HepG2 (cell line): ENCODE data around the gene FKBP1A. TPM values are rescaled to one million over a fixed set of nuclear protein-coding genes. Genes with fewer than 3 reads are reported as not detected.

Experiments
- AHR ChIP-seq: IDR thresholded peaks from 2 replicates; pipeline ENCODE4 v1.6.1; 2018; ENCODE audit warnings: missing genetic modification reagents, missing compliant biosample characterization
- CAMTA2 ChIP-seq: sonication (generic); formaldehyde crosslinking; IDR thresholded peaks from 2 replicates; pipeline ENCODE4 v1.4.0; 2020; ENCODE audit warnings: mild to moderate bottlenecking, missing genetic modification reagents, borderline replicate concordance
- CREB1 ChIP-seq, 2 experiments: fragments of 450-650 bp in 1 of 2; IDR thresholded peaks; 2 replicates each; pipeline ENCODE4 v1.6.1; 2016 to 2017; ENCODE audit warnings: control low read depth in 1 of 2, mild to moderate bottlenecking in 1 of 2, missing compliant biosample characterization in 1 of 2, missing genetic modification characterization in 1 of 2
- HNF4G ChIP-seq, 2 experiments: sonication (generic) in 1 of 2; formaldehyde crosslinking in 1 of 2; IDR thresholded peaks; 2 replicates each; pipeline versions ENCODE4 v1.4.0 to v1.6.1; 2011 to 2020; ENCODE audit warnings: borderline replicate concordance in 2 of 2, low read depth in 2 of 2, mild to moderate bottlenecking in 2 of 2, low read length in 1 of 2, missing genetic modification reagents in 1 of 2, moderate library complexity in 1 of 2
- KDM5A ChIP-seq: fragments of 200-600 bp; sonication (generic); IDR thresholded peaks from 2 replicates; pipeline ENCODE4 v1.7.0; 2018; ENCODE audit warnings: antibody characterized with exemption, mild to moderate bottlenecking, low read length, borderline replicate concordance
- MAFF ChIP-seq: IDR thresholded peaks from 2 replicates; pipeline ENCODE4 v1.6.1; 2011; ENCODE audit warnings: low read depth, low read length, improper control_type of control experiment
- MED13 ChIP-seq: sonication (generic); formaldehyde crosslinking; IDR thresholded peaks from 2 replicates; pipeline ENCODE4 v1.5.0; 2020; ENCODE audit warnings: missing genetic modification reagents
- NCOR1 ChIP-seq: fragments of 200-600 bp; sonication (generic); IDR thresholded peaks from 2 replicates; pipeline ENCODE4 v1.7.0; 2017; ENCODE audit warnings: antibody characterized with exemption, low read length, borderline replicate concordance
- NFE2 ChIP-seq: sonication (generic); formaldehyde crosslinking; IDR thresholded peaks from 2 replicates; pipeline ENCODE4 v1.4.0; 2020; ENCODE audit warnings: missing genetic modification reagents
- NFYB ChIP-seq: sonication (generic); formaldehyde crosslinking; IDR thresholded peaks from 2 replicates; pipeline ENCODE4 v1.4.0; 2020; ENCODE audit warnings: missing genetic modification reagents
- POLR2A ChIP-seq, 2 experiments: IDR thresholded peaks; 2 replicates each; pipeline ENCODE4 v1.6.1; 2011; ENCODE audit warnings: low read depth in 2 of 2, low read length in 2 of 2, mild to moderate bottlenecking in 1 of 2, moderate library complexity in 1 of 2; ENCODE audit not compliant: insufficient read depth in 1 of 2
- PPARG ChIP-seq: conservative IDR thresholded peaks from 2 replicates; pipeline ENCODE4 v1.6.1; 2016; ENCODE audit warnings: missing biosample characterization, missing genetic modification reagents
- RCOR2 ChIP-seq: IDR thresholded peaks from 2 replicates; pipeline ENCODE4 v1.6.1; 2016; ENCODE audit warnings: missing biosample characterization, missing genetic modification reagents
- THYN1 ChIP-seq: sonication (generic); formaldehyde crosslinking; IDR thresholded peaks from 2 replicates; pipeline ENCODE4 v1.8.1; 2023; ENCODE audit warnings: low read depth, mild to moderate bottlenecking, moderate library complexity, missing genetic modification reagents, borderline replicate concordance
- ZBTB7A ChIP-seq: sonication (generic); formaldehyde crosslinking; IDR thresholded peaks from 2 replicates; pipeline ENCODE4 v1.8.0; 2022; ENCODE audit warnings: mild to moderate bottlenecking, missing genetic modification reagents
- ZNF350 ChIP-seq: sonication (generic); formaldehyde crosslinking; IDR thresholded peaks from 2 replicates; pipeline ENCODE4 v1.4.0; 2020; ENCODE audit warnings: mild to moderate bottlenecking, low read depth, missing genetic modification reagents, borderline replicate concordance
- ZNF720 ChIP-seq: sonication (generic); formaldehyde crosslinking; IDR thresholded peaks from 2 replicates; pipeline ENCODE4 v1.4.0; 2020; ENCODE audit warnings: missing genetic modification reagents
- polyA plus RNA-seq, 8 experiments: library from polyadenylated mRNA; depleted of rRNA in 3 of 8; stranded (reverse) in 7 of 8; unstranded in 1 of 8; fragments of >200 nt; fragmentation: Illumina TruSeq in 4 of 8; extraction: Trizol in 4 of 8; gene quantifications; 2 replicates each; pipeline versions ENCODE4 v1.2.1 to v1.2.3, GENCODE V29; 2011 to 2016; ENCODE audit warnings: low read depth in 4 of 8, missing spikeins in 1 of 8, mixed read lengths in 1 of 8; ENCODE audit not compliant: insufficient read depth in 1 of 8
- total RNA-seq, 5 experiments: library from RNA; depleted of rRNA; stranded (reverse); fragments of >200 nt; fragmentation: Illumina TruSeq; extraction: Trizol; gene quantifications; 2 replicates each; pipeline ENCODE4 v1.2.3, GENCODE V29; 2016; ENCODE audit warnings: low read depth in 1 of 5
- TF ChIP-seq, protein P1 (sequence below): sonication (generic); formaldehyde crosslinking; IDR thresholded peaks from 2 replicates; pipeline ENCODE4 v1.4.0; 2020; ENCODE audit warnings: missing genetic modification reagents
- TF ChIP-seq, protein P2 (sequence below): sonication (generic); formaldehyde crosslinking; IDR thresholded peaks from 2 replicates; pipeline ENCODE4 v1.9.0; 2021; ENCODE audit warnings: missing genetic modification reagents, borderline replicate concordance
- TF ChIP-seq, protein P3 (sequence below): sonication (generic); formaldehyde crosslinking; IDR thresholded peaks from 2 replicates; pipeline ENCODE4; 2020; ENCODE audit warnings: missing genetic modification reagents, mild to moderate bottlenecking, borderline replicate concordance

Gene FKBP1A
- total and polyA plus RNA-seq, 2 of the 13 experiments (the other 11 are each of a cell fraction or from before 2014, with no cell fraction given): 119 to 468 TPM

DNA sequence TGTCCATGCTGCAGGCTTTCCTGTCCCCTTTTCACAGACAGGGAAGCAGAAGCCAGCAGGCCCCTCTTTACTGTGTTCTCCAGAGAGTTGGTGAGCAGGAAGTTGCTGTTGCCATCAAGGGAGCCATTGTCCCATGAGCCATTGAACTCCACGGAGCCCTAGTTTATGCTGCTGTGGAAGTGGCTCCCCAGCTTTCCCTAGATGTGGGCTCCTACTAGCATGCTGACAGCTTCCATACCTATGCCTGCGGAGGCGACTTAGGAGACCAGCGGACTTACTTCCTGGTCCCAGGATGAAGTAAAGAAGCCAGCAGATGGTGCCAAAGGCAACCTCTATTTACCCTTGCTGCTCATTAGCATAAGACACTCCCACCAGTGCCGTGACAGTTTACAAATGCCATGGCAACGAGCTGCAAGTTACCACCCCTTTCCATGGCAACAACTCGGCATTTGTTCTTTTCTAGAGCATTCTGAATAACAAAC lies 30.8 kb upstream of the FKBP1A start (continued):
- TF ChIP-seq, protein P1, sequence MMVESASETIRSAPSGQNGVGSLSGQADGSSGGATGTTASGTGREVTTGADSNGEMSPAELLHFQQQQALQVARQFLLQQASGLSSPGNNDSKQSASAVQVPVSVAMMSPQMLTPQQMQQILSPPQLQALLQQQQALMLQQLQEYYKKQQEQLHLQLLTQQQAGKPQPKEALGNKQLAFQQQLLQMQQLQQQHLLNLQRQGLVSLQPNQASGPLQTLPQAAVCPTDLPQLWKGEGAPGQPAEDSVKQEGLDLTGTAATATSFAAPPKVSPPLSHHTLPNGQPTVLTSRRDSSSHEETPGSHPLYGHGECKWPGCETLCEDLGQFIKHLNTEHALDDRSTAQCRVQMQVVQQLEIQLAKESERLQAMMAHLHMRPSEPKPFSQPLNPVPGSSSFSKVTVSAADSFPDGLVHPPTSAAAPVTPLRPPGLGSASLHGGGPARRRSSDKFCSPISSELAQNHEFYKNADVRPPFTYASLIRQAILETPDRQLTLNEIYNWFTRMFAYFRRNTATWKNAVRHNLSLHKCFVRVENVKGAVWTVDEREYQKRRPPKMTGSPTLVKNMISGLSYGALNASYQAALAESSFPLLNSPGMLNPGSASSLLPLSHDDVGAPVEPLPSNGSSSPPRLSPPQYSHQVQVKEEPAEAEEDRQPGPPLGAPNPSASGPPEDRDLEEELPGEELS: peak; percentile 43; the same call in 1 of the 2 replicates
- TF ChIP-seq PPARG (CRISPR knock-in tag) (no peak), THYN1 (no peak), MAFF (no peak), NFE2 (CRISPR knock-in tag) (no peak), CREB1 (IDR thresholded peaks at IDR 0.05) (no peak), CREB1 (CRISPR knock-in tag; IDR thresholded peaks at IDR 0.05) (no peak), RCOR2 (CRISPR knock-in tag) (no peak), KDM5A (no peak), CAMTA2 (CRISPR knock-in tag) (no peak), AHR (CRISPR knock-in tag) (no peak), ZNF720 (CRISPR knock-in tag) (no peak), NFYB (CRISPR knock-in tag) (no peak), HNF4G (IDR thresholded peaks at IDR 0.05; ENCODE audit: borderline replicate concordance, low read depth, low read length) (no peak), HNF4G (CRISPR knock-in tag; IDR thresholded peaks at IDR 0.05; ENCODE audit: borderline replicate concordance, low read depth) (no peak), POLR2A (IDR thresholded peaks at IDR 0.05; ENCODE audit: insufficient read depth in 1 of 2, low read depth in 2 of 2, low read length in 2 of 2) (peak in 1 of 2 experiments; percentile 43; a peak in 1 of 4 replicates), ZNF350 (no peak; the same call in 1 of the 2 replicates), NCOR1 (no peak), ZBTB7A (CRISPR knock-in tag) (no peak), MED13 (CRISPR knock-in tag) (no peak)
- TF ChIP-seq, protein P2, sequence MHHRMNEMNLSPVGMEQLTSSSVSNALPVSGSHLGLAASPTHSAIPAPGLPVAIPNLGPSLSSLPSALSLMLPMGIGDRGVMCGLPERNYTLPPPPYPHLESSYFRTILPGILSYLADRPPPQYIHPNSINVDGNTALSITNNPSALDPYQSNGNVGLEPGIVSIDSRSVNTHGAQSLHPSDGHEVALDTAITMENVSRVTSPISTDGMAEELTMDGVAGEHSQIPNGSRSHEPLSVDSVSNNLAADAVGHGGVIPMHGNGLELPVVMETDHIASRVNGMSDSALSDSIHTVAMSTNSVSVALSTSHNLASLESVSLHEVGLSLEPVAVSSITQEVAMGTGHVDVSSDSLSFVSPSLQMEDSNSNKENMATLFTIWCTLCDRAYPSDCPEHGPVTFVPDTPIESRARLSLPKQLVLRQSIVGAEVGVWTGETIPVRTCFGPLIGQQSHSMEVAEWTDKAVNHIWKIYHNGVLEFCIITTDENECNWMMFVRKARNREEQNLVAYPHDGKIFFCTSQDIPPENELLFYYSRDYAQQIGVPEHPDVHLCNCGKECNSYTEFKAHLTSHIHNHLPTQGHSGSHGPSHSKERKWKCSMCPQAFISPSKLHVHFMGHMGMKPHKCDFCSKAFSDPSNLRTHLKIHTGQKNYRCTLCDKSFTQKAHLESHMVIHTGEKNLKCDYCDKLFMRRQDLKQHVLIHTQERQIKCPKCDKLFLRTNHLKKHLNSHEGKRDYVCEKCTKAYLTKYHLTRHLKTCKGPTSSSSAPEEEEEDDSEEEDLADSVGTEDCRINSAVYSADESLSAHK (CRISPR knock-in tag): no peak
- TF ChIP-seq, protein P3, sequence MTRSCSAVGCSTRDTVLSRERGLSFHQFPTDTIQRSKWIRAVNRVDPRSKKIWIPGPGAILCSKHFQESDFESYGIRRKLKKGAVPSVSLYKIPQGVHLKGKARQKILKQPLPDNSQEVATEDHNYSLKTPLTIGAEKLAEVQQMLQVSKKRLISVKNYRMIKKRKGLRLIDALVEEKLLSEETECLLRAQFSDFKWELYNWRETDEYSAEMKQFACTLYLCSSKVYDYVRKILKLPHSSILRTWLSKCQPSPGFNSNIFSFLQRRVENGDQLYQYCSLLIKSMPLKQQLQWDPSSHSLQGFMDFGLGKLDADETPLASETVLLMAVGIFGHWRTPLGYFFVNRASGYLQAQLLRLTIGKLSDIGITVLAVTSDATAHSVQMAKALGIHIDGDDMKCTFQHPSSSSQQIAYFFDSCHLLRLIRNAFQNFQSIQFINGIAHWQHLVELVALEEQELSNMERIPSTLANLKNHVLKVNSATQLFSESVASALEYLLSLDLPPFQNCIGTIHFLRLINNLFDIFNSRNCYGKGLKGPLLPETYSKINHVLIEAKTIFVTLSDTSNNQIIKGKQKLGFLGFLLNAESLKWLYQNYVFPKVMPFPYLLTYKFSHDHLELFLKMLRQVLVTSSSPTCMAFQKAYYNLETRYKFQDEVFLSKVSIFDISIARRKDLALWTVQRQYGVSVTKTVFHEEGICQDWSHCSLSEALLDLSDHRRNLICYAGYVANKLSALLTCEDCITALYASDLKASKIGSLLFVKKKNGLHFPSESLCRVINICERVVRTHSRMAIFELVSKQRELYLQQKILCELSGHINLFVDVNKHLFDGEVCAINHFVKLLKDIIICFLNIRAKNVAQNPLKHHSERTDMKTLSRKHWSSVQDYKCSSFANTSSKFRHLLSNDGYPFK (CRISPR knock-in tag): no peak
